Forelimb muscle (tissue), 1 donor: ENCODE results near the gene TMEM117. TPM values are rescaled to one million over a fixed set of nuclear protein-coding genes. Genes with fewer than 3 reads are reported as not detected.
"Not testable (repeated sequence)": the region's sequence is repeated elsewhere in the genome, so short reads cannot be mapped to it uniquely, and the experiment has no call there.

Experiments used
- DNase-seq: peaks from one replicate; pipeline ENCODE4 v3.0.0-alpha.2; 2013; ENCODE audit warnings: low read depth
- polyA plus RNA-seq: library from polyadenylated mRNA; unstranded; fragments of 120-200 nt; gene quantifications from one replicate; pipeline ENCODE4 v1.2.1, GENCODE V29; 2013; ENCODE audit not compliant: insufficient read length

The TMEM117 gene
- polyA plus RNA-seq, 1 donor, result 8.5 TPM

DNA sequence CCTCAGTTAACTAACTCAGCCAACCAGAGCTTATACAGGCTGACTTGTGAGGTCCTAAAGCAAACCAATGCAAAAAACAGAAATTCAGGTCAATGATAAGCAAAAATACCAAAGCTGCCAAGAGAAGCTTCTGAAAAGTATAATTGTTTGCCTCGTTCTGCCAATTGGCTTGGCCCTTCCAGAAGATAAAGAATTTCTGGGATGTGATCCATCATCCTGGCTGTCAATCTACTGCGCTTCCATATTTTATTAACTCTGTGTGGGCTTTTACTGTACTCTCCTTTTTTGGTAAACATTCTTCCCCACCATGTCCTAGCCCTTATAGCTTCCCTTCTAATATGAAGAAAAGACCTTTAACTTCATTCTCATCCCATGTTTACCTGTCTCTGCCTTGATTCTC is 387.9 kb downstream of the TMEM117 start:
- no peak for DNase-seq

GRCh38 chr12:44224399-44225148 is 388.7 kb downstream of the TMEM117 start:
- DNase-seq, result no peak

DNA sequence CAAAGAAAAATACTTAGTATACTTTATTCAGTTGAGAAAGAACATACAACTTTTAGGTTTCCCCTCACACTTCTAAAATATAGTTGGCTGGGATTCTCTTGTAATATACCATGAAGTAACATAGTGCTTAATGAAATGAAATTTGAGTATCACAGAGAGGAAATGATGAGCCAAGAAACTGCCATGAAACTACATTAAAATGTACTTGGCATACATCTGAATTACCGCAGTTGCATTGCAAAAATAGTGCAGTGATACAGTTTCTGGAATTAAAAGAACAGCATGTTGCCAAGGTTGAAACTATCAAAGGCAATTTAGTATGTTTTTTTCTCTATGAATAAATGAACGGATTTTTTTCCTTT is 389.2 kb downstream of the TMEM117 start:
- no peak for DNase-seq

GRCh38 chr12:44227616-44228015 is 391.7 kb downstream of the TMEM117 start:
- DNase-seq, result no peak

- no peak for DNase-seq
These were observed 394.0 kb downstream of the TMEM117 start for GRCh38 chr12:44229846-44230245.

DNA sequence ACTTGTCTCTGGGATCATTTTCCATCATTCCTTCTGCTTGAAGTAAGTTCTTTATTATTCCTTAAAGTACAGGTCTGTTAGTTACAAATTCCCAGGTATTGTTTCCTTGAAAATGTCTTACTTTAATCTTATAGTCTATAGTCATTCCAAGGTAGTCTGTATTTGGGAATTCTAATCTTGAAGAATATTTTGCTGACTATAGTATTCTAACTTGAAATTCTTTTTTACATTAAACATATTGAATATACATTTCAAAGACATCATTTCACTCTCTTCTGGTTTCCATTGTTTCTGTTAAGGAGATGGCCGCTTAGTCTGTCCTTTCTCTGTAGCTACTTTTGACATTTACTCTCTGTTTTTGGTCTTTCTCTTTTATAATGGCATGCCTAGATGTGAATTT is 399.8 kb downstream of the TMEM117 start:
- DNase-seq, result no peak

DNA sequence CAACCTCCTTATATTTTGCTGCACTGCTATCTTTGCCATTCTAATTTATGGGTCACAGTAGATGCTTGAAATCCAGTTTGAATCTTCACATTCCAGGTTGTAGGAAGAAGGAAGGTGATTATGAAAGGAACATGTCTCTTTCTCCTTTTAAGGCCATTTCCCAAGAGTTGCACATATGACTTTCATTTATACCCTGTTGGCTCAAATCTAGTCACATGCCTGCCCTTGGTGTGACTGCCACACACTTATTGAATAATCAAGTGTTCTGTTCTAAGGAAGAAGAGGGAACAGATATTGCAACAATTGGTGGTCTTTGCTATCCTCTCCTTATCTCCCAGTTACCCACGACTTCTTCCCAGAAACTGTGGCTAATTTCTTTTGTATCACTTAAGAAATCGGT is 404.3 kb downstream of the TMEM117 start:
- no peak for DNase-seq

GRCh38 chr12:44245932-44246331 is 410.1 kb downstream of the TMEM117 start:
- no peak for DNase-seq

GRCh38 chr12:44246482-44247105 is 410.7 kb downstream of the TMEM117 start:
- no peak for DNase-seq

- DNase-seq, result no peak
These were observed 411.7 kb downstream of the TMEM117 start for GRCh38 chr12:44247588-44247987.

DNA sequence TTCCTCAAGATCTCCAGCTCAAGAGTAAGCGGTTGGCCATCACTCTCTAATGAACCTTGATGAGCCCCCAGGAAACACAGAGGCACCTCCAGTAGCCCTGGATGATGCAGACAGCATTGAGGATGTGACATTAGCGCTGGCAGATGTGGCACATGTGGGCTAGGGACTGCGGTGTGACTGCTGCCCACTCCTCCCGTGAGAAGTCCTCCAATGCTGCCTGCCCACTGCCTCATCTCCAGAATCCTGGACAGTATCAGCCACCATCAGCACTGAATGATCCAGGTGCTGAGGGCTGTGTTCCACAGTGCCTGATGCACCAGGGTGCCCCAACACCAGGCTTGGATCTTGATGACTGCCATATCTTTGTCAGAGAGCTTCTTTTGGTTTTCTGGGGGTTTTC is 412.6 kb downstream of the TMEM117 start:
- DNase-seq, result no peak

- not testable (repeated sequence) for DNase-seq
These were observed 414.6 kb downstream of the TMEM117 start for GRCh38 chr12:44250440-44250839.

DNA sequence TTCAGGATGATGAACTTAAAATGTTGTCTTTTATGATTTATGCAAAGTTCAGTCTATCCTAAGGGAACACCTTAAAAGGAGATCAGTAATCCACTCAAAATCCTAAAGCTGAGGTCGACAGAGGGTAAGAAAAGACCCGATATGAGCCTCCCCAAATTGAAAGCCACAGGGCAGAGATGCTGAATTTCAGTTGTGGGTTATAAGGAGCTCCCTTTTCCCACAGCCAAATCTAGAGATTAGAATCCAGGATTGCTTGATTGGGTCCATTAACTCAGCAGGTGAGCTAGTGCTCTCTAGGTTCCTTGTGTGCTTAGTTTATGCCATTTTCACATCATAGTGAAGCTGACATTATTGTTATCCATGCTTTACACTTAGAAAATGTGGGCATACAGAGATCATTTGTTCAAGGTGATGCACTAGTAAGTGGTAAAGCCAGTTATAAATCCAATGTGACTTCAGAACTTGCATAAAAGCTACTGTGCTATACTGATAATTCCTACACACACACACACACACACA is 417.5 kb downstream of the TMEM117 start:
- no peak for DNase-seq

DNA sequence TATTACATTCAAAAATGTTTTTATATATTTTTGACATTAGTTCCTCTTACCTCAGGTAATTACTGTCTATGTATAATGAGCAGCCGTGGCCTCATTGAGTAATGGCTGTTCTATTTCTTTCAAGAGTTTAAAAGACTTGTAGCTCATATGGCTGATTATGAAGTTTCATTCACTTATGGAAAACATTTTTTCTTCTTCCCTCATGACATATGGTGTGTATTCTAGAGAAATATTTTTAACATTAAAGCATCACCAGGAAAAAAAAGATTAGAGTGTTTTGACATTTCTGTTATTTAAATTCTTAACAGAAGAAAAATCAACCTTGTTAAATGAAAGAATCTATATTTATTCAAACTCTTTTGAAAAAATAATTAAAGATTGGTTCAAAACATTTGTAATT is 422.4 kb downstream of the TMEM117 start:
- no peak for DNase-seq

- DNase-seq, result no peak
These were observed 424.0 kb downstream of the TMEM117 start for GRCh38 chr12:44259890-44260289.

DNA sequence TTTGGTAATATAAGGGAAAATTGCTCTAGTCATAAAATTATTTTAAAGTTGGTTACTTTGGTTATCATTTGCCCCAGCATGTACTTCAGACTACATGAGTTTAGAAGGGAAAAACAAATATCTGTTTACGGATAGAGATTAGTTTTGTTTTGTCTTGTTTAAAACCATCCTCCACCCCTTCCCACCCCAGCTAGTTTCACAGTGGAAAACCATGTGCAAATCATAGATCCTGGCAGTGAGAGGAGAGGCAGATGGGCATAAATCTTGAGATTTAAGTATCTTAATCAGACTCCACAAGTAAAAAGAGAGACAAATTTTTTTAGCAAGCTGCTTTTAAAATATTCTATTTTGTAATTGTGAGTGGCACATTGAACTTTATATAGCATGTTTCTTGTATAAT is 424.7 kb downstream of the TMEM117 start:
- DNase-seq, result no peak

- DNase-seq, result no peak
These were observed 449.6 kb downstream of the TMEM117 start for GRCh38 chr12:44285321-44285960.

DNA sequence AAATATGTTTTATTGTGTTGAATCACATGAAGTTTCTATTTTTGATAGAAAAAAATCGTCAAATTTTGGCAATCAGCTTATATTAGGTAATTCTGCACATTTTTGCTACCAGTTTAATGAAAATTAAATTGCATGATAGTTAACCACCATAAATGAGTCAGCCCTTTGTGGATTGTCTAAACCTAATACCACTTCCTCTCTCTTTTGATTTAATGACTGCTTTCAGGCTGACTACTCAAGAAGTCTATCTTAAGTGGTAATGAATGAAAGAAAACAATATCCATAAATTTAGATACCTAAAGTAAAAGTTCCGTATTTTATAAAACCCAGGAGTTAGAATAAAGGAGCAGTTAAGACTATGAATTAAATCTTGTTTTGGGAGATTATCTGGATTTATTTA is 450.5 kb downstream of the TMEM117 start:
- DNase-seq, result no peak

- DNase-seq, result no peak
These were observed 451.1 kb downstream of the TMEM117 start for GRCh38 chr12:44286821-44287505.

- DNase-seq, result no peak
These were observed 451.7 kb downstream of the TMEM117 start for GRCh38 chr12:44287545-44287944.

DNA sequence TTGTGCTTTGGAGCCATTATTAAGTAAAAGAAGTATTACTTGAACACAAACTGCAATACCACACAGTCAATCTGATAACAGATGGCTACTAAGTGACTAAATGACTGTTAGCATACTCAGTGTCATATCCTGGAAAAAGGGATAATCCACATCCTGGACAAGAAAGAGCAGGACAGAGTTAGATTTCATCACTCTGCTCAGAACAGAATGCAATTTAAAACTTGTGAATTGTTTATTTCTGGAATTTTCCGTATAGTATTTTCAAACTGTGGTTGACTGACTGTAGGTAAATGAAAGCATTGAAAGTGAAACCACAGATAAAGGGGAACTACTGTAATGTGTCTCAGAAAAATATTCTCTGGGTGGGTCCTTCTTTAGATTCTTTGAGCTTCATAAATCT is 458.8 kb downstream of the TMEM117 start:
- DNase-seq, result no peak

- DNase-seq, result no peak
These were observed 460.2 kb downstream of the TMEM117 start for GRCh38 chr12:44295958-44296623.
